ENCODE data around the gene ST6GALNAC5.
A peak's percentile ranks its signal among the peaks of the same experiment; 100 is the strongest.
"Not testable (repeated sequence)": the region's sequence is repeated elsewhere in the genome, so short reads cannot be mapped to it uniquely, and the experiment has no call there.

Gene ST6GALNAC5

GRCh38 chr1:76868154-76868882 lies 1.0 kb downstream of the ST6GALNAC5 start:
- no peak for DNase-seq (ENCODE audit: low read depth)

GRCh38 chr1:76868916-76869315 lies 1.6 kb downstream of the ST6GALNAC5 start:
- no peak for DNase-seq (ENCODE audit: low read depth)

GRCh38 chr1:76870037-76870436 lies 2.8 kb downstream of the ST6GALNAC5 start:
- DNase-seq (ENCODE audit: low read depth) = no peak

- DNase-seq (ENCODE audit: low read depth) = no peak
These were observed 4.2 kb downstream of the ST6GALNAC5 start for GRCh38 chr1:76871355-76871974.

- no peak for DNase-seq (ENCODE audit: low read depth)
These were observed 5.7 kb downstream of the ST6GALNAC5 start for GRCh38 chr1:76872944-76873343.

- DNase-seq (ENCODE audit: low read depth) = no peak
These were observed 9.5 kb downstream of the ST6GALNAC5 start for GRCh38 chr1:76876655-76877395.

GRCh38 chr1:76879014-76879413 lies 11.7 kb downstream of the ST6GALNAC5 start:
- not testable (repeated sequence) for DNase-seq (ENCODE audit: low read depth)

- no peak for DNase-seq (ENCODE audit: low read depth)
These were observed 14.5 kb downstream of the ST6GALNAC5 start for GRCh38 chr1:76881762-76882161.

- DNase-seq (ENCODE audit: low read depth) = no peak
These were observed 24.8 kb downstream of the ST6GALNAC5 start for GRCh38 chr1:76891931-76892622.

- no peak for DNase-seq (ENCODE audit: low read depth)
These were observed 25.4 kb downstream of the ST6GALNAC5 start for GRCh38 chr1:76892675-76893074.

- DNase-seq (ENCODE audit: low read depth) = peak; percentile 49
These were observed 34.0 kb downstream of the ST6GALNAC5 start for GRCh38 chr1:76901158-76901767.

- no peak for DNase-seq (ENCODE audit: low read depth)
These were observed 38.8 kb downstream of the ST6GALNAC5 start for GRCh38 chr1:76905876-76906595.

GRCh38 chr1:76909311-76909710 lies 42.0 kb downstream of the ST6GALNAC5 start:
- no peak for DNase-seq (ENCODE audit: low read depth)

- no peak for DNase-seq (ENCODE audit: low read depth)
These were observed 51.8 kb downstream of the ST6GALNAC5 start for GRCh38 chr1:76919085-76919484.

GRCh38 chr1:76921590-76921989 lies 54.3 kb downstream of the ST6GALNAC5 start:
- no peak for DNase-seq (ENCODE audit: low read depth)

GRCh38 chr1:76925825-76926224 lies 58.5 kb downstream of the ST6GALNAC5 start:
- DNase-seq (ENCODE audit: low read depth) = no peak

- no peak for DNase-seq (ENCODE audit: low read depth)
These were observed 61.2 kb downstream of the ST6GALNAC5 start for GRCh38 chr1:76928522-76928921.

GRCh38 chr1:76929136-76929535 lies 61.9 kb downstream of the ST6GALNAC5 start:
- DNase-seq (ENCODE audit: low read depth) = no peak

GRCh38 chr1:76933847-76934815 lies 66.9 kb downstream of the ST6GALNAC5 start:
- no peak for DNase-seq (ENCODE audit: low read depth)

- DNase-seq (ENCODE audit: low read depth) = no peak
These were observed 71.0 kb downstream of the ST6GALNAC5 start for GRCh38 chr1:76938304-76938703.
